ENCODE measurements around the gene CACNA1C.

CACNA1C gene

DNA sequence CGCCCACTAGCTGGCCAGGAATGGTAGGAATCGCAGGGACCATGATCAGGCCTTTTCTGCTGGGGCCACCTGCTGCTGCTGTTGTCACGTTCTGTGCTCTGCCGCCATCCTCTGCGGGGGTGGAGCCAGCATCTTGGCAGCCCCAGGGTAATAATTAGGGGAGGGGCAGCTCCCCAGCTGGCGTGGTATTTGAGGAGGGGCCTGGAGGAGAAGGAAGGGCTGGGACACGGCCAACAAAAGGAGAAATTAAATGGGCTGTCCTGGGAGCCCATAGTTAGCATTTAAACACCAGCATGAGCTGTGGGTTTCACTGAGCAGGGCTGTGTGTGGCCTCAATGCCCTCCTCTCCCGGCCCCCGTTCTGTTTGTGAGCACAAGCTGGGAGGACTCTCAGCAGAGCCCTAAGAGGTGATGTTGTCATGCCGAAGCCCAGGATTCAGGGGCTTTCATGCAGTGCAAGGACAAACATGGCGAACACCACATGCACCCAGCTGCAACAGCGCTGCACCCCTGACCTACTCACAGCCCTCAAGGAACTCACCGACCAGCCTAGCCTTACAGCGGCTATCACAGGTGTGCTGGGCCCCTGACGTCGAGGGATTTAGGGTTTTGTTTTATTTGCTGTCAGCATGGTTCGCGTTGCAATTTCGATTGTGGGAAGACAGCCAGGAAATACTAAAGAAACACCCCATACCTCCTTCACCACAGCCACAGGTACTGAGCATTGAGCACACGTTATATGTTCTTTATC is 324.3 kb downstream of the CACNA1C start:
- no peak for DNase-seq

GRCh38 chr12:2378835-2379330 is 326.1 kb downstream of the CACNA1C start:
- no peak for DNase-seq

DNA sequence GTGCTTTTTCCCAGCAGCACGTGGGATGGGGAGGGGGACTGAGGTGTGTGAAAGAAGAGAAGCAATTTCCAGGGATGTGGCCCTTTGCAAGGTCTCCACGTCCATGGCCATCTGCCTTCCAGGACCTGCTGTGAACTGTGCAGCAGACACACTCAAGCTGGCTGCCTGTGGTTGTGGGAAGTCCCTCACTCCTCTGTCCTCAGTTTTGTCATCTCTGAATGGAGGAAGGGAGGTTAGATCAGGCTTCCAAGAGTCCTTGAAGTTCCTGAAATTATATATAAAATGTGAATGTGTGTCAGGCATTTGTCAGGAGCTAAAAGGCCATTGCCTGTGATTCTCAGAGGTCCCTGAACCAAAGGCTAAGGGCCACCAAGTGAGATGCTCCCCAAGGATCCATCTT is 328.2 kb downstream of the CACNA1C start:
- no peak for DNase-seq

DNA sequence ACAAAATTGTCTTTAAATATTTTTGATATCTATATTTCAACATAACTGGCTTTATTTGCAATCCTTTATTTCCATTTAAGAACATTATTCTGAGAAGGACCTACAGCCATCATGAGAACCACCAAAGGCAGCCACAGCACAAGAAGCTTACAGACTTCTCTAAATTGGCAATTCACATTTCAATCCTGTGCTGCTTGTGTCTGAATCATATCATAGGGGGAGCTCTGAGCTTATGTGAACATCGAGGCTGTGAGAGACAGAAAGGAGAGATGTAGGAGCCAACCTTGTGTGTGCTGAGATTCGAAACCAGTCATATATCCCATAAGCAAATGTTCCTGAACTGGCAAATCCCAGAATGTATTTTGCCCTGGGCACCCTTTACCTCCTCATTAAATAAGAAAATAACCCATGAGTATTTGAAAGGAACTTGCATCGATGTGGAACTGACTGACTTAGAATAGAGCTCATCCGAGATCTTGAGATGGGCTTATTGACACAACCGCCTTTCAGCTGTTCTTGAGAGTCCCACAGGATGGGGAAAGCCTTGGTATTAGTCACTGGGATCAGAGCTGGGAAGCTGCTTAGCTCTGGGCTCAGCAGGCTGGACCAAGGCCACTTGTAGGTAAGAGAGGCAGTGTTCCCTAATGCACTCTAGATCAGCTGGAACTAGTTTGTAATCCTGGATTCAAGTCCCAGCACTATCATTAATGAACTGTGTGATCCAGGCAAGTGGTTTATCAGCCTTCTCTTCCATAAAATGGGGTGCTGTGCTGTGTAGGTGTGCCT is 329.8 kb downstream of the CACNA1C start:
- DNase-seq, result no peak

- DNase-seq, result no peak
Measured at GRCh38 chr12:2383325-2384028, 330.7 kb downstream of the CACNA1C start.

DNA sequence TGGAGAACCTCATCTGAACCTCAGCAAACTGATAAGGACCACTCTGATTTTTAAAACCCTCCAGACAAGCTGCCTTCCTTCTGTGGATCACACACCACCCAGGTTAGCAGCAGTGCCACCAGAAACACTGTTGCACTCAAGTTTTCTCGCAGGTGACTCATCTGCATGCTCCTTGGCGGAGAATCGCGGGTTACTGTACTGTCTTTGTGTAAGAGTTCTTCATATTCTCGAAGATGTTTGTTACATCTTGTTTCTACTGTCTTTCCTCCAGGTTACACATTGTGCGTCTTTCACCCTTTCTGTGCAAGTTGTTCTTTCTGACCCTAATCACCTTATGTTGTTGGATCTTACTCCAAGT is 331.2 kb downstream of the CACNA1C start:
- DNase-seq, result no peak

GRCh38 chr12:2384533-2385351 is 332.0 kb downstream of the CACNA1C start:
- no peak for DNase-seq

- DNase-seq, result no peak
Measured at GRCh38 chr12:2385529-2385928, 332.7 kb downstream of the CACNA1C start.

- DNase-seq, result no peak
Measured at GRCh38 chr12:2386566-2386965, 333.8 kb downstream of the CACNA1C start.

DNA sequence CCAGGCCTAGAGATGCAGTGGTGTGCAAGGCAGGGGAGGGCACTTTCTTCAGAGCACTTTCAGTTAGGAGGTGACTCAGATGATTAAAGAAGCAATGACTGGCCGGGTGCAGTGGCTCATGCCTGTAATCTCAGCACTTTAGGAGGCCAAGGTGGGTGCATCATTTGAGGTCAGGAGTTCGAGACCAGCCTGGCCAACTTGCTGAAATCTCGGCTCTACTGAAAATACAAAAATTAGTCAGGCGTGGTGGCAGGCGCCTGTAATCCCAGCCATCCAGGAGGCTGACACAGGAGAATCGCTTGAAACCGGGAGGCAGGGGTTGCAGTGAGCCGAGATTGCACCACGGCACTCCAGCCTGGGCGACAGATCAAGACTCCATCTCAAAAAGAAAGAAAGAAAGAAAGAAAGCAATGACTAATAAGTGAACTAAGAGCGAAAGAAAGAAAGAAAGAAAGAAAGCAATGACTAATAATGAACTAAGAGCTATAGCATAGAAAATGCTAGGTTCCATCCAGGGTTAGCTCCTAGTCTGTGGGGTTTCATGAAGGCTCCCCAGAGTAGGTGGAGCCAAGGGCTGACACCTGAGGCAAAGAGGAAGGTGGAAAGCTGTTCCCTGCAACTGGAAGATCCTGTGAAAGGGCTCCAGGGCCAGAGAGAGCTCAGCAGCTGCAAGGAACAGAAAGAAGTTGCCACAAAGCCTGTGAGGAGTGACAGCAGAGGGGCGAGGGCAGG is 334.5 kb downstream of the CACNA1C start:
- DNase-seq, result no peak

DNA sequence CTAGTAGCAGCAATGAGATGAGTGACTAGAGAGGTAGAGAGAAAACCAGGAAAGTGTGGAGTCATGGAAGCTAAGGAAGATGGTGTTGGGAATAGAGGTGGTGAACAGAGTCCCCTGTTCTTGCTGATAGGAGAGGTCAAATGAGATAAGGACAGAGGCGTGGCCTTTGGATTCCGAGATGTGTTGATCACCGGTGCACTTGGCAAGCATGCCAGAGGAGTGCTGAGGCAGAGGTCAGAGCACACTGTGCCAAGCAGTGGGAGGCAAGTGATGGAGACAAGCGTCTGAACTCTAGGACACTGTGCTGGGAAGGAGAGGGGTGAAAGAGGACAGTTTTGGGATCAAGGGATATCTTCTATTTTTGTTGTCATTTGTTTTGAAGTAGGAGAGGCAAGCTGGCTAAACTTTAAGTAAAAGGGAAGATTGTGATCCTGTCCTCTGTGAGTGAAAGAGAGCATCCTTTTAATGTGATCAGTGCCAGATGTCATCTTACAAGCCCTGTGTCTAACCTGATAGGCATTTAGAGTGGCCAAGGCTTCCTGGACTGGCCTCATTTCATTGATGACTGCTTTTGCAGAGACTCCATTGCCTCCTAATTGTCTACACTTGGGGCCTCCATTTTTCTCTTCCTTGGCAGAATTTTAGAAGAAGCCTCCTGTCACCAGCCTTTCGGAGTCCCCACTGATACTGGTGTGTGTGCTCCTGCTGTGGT is 336.4 kb downstream of the CACNA1C start:
- no peak for DNase-seq

DNA sequence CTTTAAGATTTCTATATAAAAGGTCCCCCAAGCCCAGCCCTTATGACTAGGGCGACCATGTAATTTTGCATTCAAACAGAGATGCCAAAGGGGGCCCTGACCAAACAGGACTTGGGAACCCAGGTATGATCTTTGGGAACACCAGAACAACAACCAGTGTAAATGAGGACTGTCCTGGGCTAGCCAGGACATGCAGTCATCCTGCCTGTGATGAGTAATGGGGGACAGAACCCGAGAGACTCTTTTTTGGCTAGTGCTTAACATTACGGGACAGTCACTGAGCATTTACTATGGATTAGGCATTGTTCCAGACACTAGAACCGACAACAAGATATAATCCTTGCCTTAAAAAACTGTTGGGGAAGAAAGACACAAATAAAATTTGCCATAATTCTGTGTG is 337.3 kb downstream of the CACNA1C start:
- no peak for DNase-seq

GRCh38 chr12:2390850-2391390 is 338.1 kb downstream of the CACNA1C start:
- DNase-seq, result no peak

DNA sequence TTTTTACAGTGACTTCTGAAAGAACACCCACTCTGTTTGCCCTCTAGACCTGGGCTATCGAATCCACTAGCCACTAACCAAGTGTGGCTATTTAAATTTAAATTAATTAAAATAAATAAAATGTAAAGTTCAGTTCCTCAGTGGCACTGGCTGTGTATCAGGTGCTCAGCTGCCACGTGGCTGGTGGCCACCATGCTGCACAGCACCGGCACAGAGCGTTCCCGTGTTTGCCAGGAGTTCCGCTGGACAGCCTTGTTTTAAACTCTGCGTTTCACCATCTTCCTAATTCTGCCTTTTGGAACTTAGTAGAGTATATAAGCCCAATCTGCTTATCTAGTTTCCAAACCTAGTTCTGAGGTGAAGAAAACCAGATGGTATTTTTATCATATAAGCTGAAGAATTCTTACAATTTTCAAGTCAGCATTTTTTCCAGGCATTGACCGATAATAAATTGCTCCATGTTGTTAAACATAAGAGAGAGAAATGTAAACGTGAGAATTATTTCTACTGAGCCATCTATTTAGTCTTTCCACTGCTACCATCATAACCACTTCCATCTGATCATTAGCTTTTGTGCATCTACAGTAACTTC is 339.0 kb downstream of the CACNA1C start:
- no peak for DNase-seq

- no peak for DNase-seq
Measured at GRCh38 chr12:2393016-2393415, 340.2 kb downstream of the CACNA1C start.

DNA sequence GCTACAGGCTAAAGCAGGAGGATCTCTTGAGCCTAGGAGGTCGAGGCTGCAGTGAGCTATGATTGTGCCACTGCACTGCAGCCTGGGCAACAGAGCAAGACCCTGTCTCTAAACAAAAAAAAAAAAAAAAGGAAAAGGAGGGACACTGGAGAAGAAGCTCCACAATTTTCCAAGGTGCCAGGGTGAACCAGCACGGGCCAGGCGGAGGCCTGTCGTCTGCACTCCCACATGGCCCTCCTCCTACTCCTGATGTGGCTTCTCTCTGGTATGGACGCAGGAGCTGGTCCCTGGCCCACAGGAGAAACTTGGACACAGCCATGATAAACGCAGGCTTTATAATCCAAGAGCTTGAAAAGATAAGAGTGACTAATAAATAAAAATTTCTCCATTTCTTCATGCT is 341.2 kb downstream of the CACNA1C start:
- no peak for DNase-seq

DNA sequence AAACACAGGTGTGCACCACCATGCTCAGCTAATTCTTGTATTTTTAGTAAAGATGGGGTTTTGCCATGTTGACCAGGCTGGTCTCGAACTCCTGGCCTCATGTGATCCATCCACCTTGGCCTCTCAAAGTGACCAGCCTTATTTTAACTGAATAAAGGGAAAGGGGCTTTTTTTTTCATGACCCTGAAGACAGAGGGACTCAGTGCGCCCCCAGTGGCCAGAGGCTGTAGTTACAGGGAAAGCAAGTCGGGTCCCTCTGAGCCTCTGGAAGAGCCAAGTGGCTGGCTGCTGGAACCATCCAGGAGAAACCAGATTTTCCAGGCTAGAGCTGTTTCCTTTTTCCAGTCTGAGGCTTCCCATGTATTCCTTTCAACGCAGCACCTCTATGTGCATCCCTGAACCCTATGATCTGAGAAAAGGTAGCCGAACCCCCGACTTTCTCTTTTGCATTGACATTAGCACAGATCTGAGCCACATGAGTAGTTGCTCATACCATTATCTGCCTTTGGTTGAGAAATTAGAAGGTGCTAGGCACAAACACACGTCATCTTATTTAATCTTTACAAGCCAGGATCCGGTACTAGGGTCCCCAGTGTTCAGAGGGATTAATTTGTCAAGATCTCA is 342.7 kb downstream of the CACNA1C start:
- DNase-seq, result no peak

DNA sequence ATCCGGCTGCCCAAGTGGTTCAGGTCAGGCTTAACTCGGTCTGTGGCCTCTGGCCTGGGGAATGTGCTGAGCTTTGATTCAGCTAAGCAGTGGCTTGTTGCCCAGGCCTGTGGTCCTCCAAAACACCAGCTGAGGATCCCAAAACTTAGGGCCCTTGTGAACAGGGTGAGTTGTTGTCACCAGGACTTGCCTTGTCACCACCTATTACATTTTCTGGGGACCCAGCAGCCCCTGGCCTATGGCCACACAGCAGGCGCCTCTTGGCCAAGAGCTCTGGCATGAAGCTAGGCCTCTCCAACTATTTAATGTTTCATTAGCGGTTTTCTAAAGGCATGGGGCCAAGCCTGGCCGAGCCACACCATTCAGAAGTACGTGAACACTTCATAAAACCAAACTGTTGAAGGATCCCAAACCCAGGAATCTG is 343.7 kb downstream of the CACNA1C start:
- no peak for DNase-seq

DNA sequence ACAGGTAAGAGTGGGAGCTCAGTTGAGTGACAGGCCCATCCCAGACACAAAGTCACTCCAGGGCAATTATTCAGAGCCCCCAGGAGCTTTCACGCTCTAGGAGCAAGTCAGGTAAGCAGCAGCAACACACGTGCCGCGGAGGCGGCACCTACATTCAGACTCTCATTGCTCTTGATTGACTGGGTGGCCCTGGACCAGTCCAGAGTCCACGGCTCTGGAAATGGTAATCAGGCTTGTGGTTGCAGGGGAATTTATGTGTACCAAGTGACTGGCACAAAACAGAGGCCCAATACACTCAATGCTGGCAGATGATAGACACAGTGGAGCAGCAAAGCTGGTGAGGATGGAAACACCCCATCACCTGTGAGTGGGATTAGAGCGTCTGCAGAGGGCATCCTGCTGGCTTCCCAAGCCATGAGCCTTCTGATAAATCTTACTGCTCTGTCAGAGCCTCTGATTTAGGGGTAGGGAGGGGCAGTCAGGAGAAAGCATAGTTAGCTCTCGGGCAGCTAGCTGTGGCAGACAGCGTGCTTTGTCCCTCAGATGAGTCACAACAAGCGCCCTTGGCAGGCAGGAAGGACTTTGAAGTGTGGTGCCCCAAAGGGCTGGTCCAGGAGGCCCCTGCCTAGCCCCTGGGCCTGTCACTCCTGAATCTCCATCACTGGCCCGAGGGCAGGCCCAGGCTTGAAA is 344.7 kb downstream of the CACNA1C start:
- no peak for DNase-seq

DNA sequence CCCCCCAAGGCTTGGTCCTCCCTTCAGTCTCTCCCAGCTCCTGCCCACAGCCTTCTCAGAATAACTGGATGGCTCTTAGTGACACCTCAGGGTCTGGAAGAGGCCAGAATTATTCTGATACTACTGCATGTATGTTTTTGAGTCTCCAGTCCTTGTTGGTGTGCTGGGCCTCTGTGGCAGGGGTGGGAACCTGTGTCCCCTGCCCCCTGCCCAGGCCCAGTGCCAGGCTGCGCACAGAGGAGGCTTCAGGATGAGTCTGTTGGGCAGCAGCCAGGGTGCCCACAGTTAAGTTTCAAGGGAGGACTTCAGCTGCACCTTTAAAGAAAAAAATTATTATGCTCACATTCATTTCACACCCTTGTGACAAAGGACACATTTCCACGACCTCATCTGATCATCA is 348.3 kb downstream of the CACNA1C start:
- no peak for DNase-seq
